ENCODE measurements around the gene ARFGAP3. TPM values are rescaled to one million over a fixed set of nuclear protein-coding genes. Genes with fewer than 3 reads are reported as not detected.

ARFGAP3 gene
- total and polyA plus RNA-seq, 4 donors = 25.8 to 42.9 (median 42.3) TPM

DNA sequence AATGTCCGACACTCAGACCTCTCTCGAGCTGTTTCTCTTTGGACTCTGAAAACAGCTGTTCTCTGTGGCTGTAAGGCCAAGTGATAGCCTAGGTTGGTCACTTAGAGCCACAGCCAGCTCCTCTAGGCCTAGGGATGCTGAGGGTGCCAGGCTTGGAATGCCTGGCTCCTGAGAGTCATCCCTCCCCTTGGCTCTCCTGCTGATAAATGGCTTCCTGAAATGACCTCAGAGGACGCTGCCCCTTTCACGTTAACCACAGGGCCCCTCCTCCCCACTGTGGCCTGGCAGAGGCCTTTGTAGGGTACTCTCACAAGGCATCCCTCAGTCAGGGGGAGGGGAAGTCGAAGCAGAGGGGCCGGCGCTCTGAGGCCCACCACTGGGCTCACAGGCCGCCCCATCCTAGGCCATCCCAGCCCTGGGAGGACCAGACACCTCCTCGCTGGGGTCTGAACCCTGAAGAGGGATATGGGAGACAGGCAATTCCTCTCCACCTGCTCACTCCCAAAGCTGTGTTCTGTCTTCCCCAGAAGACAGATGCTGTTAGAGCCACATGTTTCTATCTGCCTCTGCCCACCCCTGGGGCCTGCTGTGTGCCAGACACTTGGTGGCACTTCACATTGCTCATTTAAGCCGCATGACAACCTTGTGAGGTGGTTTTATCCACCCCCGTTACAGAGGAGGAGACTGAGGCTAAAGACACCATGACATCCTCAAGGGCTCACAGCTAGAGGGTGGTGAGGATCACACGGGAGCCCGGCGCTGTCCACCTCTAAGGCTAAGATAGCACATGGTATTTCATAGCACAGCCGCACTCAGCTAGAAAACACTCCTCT is 50.9 kb downstream of the ARFGAP3 start:
- TF ChIP-seq, protein P1, sequence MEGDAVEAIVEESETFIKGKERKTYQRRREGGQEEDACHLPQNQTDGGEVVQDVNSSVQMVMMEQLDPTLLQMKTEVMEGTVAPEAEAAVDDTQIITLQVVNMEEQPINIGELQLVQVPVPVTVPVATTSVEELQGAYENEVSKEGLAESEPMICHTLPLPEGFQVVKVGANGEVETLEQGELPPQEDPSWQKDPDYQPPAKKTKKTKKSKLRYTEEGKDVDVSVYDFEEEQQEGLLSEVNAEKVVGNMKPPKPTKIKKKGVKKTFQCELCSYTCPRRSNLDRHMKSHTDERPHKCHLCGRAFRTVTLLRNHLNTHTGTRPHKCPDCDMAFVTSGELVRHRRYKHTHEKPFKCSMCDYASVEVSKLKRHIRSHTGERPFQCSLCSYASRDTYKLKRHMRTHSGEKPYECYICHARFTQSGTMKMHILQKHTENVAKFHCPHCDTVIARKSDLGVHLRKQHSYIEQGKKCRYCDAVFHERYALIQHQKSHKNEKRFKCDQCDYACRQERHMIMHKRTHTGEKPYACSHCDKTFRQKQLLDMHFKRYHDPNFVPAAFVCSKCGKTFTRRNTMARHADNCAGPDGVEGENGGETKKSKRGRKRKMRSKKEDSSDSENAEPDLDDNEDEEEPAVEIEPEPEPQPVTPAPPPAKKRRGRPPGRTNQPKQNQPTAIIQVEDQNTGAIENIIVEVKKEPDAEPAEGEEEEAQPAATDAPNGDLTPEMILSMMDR (IDR thresholded peaks at IDR 0.05; ENCODE audit: control extremely low read depth, extremely low read depth) = no peak
- Histone ChIP-seq H3K4me1 (ENCODE audit: control insufficient read depth in 5 of 5, insufficient read depth in 5 of 5, low read length in 5 of 5) (peaks cover 0 to 17% (median 5%) of the 10 kb centered on the region in 5 donors), H3K9ac (ENCODE audit: insufficient read depth in 1 of 2, low read length in 2 of 2) (no peak overlapping the region), H3K36me3 (ENCODE audit: control insufficient read depth in 4 of 4, insufficient read depth in 4 of 4, low read length in 4 of 4) (peaks cover 22 to 50% (median 29%) of the 10 kb centered on the region in 4 donors), H3K4me3 (no peak overlapping the region), H3K27me3 (ENCODE audit: control insufficient read depth in 3 of 3, insufficient read depth in 3 of 3, low read length in 2 of 3) (no peaks in the 10 kb centered on the region), H3K9me3 (ENCODE audit: control insufficient read depth in 4 of 4, insufficient read depth in 3 of 4, low read length in 3 of 4) (no peaks in the 10 kb centered on the region), H3K27ac (ENCODE audit: low read depth in 1 of 2, low read length in 1 of 2) (peak overlapping the region in 1 of 2 donors; percentile 89)
- ATAC-seq (ENCODE audit: insufficient read depth, low FRiP score) (no peak), DNase-seq (peak in 1 of 3 donors; percentile 25)
- 69 to 82% methylated on average over 15 of the region's 15 CpGs for WGBS, 2 donors

DNA sequence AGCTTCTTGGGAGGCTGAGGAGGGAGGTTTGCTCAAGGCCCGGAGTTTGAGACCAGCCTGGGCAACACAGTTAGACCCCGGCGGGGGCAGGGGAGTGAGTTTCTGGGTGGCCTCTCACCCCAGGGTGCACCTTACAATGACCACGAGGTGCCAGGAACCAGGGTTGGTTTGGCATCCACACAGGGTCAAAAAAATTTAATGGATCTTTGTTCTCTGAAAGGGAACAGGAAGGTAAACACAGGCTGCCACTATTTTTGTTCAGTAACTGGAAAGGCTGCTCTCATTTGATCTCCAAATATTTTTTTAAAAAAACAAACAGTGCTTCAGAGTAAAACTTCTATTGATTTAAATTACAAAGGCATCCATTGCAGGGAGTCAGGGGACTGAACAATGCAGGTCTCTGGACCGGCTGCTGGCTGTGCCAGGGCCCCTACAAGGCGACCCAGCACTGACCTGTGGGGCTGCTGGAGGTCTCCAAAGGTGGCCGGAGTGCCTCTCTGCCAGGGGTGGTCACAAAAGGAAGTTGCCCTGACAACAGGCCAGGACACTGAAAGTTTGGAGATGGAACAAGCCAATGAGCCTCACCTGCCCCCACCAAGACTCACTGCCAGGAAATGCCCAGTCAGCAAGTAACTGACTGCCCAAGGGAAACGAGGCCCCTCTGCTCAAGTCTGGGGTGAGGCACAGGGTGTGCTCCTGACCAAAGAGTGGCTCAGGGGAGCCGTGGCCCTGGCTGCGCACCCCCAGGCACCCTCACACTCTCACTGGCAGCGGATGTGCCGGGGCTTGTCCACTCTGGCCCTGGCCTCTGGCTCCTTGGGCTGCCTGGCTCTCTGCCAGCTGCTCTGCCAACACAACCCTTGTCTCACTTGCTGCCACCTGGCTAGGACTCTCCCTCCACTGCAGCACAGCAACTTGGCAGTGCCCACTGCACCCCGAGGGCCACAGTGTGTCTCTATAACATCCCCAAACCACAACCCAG is 51.8 kb downstream of the ARFGAP3 start:
- TF ChIP-seq, protein P1 (IDR thresholded peaks at IDR 0.05; ENCODE audit: control extremely low read depth, extremely low read depth) = no peak
- H3K4me3 ChIP-seq = no peak overlapping the region
- H3K9ac ChIP-seq (ENCODE audit: insufficient read depth in 1 of 2, low read length in 2 of 2) = no peak overlapping the region
- DNase-seq (peak; percentile 24 to 46 (median 37)), ATAC-seq (ENCODE audit: insufficient read depth, low FRiP score) (no peak)
- H3K36me3 ChIP-seq (ENCODE audit: control insufficient read depth in 4 of 4, insufficient read depth in 4 of 4, low read length in 4 of 4) = peaks cover 17 to 49% (median 30%) of the 10 kb centered on the region in 4 donors
- WGBS, 2 donors = 43 to 67% methylated on average over 13 of the region's 13 CpGs
- no peaks in the 10 kb centered on the region for H3K27me3 ChIP-seq (ENCODE audit: control insufficient read depth in 3 of 3, insufficient read depth in 3 of 3, low read length in 2 of 3)
- peaks cover 0 to 17% (median 5%) of the 10 kb centered on the region in 5 donors for H3K4me1 ChIP-seq (ENCODE audit: control insufficient read depth in 5 of 5, insufficient read depth in 5 of 5, low read length in 5 of 5)
- H3K27ac ChIP-seq (ENCODE audit: low read depth in 1 of 2, low read length in 1 of 2) = peak overlapping the region in 1 of 2 donors; percentile 89
- no peaks in the 10 kb centered on the region for H3K9me3 ChIP-seq (ENCODE audit: control insufficient read depth in 4 of 4, insufficient read depth in 3 of 4, low read length in 3 of 4)

DNA sequence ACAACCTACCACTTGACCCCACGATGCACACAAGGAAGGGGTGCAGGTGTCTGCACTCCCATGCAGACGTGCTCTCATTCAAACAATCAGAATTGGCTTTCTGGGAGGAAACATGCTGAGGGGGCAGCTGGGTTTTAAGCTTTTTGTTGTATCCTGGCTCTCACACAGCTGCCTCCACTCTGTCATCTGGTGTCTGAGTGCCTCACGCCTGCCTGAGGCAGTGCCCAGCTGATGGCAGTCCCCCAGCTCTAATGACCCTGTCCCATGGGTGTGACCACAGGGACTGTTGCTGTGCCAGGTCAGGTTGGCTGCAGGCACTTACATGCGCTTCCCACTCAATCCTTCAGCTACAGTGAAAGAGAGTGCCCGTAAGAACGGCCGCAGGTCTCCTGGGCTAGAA is 53.7 kb downstream of the ARFGAP3 start:
- Histone ChIP-seq H3K27ac (ENCODE audit: low read depth in 1 of 2, low read length in 1 of 2) (peak overlapping the region in 1 of 2 donors; percentile 2), H3K36me3 (ENCODE audit: control insufficient read depth in 4 of 4, insufficient read depth in 4 of 4, low read length in 4 of 4) (peaks cover 14 to 52% (median 28%) of the 10 kb centered on the region in 4 donors), H3K4me3 (no peak overlapping the region), H3K4me1 (ENCODE audit: control insufficient read depth in 5 of 5, insufficient read depth in 5 of 5, low read length in 5 of 5) (peaks cover 0 to 17% (median 5%) of the 10 kb centered on the region in 5 donors), H3K9ac (ENCODE audit: insufficient read depth in 1 of 2, low read length in 2 of 2) (no peak overlapping the region), H3K27me3 (ENCODE audit: control insufficient read depth in 3 of 3, insufficient read depth in 3 of 3, low read length in 2 of 3) (no peaks in the 10 kb centered on the region), H3K9me3 (ENCODE audit: control insufficient read depth in 4 of 4, insufficient read depth in 3 of 4, low read length in 3 of 4) (no peaks in the 10 kb centered on the region)
- TF ChIP-seq, protein P1 (IDR thresholded peaks at IDR 0.05; ENCODE audit: control extremely low read depth, extremely low read depth) = no peak
- DNase-seq (peak in 1 of 3 donors; percentile 28), ATAC-seq (ENCODE audit: insufficient read depth, low FRiP score) (no peak)
- 55 to 61% methylated on average over 7 of the region's 7 CpGs for WGBS, 2 donors

Measured in lung (tissue), 12 donors.